GM12891 (cell line): ENCODE measurements around the gene TEDC2.
A peak's percentile ranks its signal among the peaks of the same experiment; 100 is the strongest.

Source experiments
- DNase-seq: peaks from one replicate; pipeline ENCODE4 v3.0.0; 2011; ENCODE audit warnings: low spot score; ENCODE audit not compliant: insufficient read length
- FAIRE-seq: peaks from 2 replicates; lab custom pipeline; 2011; peaks lifted over from hg19 to GRCh38; lab: Jason Lieb, UNC
- PAX5 ChIP-seq: IDR thresholded peaks from 2 replicates; pipeline ENCODE4 v1.6.1; 2011; ENCODE audit warnings: low read length, moderate library complexity, mild to moderate bottlenecking; ENCODE audit not compliant: insufficient read depth, severe bottlenecking
- POLR2A ChIP-seq: IDR thresholded peaks from 2 replicates; pipeline ENCODE4 v1.6.1; 2011; ENCODE audit warnings: low read depth, low read length, control low read depth
- POLR2AphosphoS5 ChIP-seq: IDR thresholded peaks from 2 replicates; pipeline ENCODE4 v1.6.1; 2011; ENCODE audit warnings: low read depth, low read length, control low read depth
- POU2F2 ChIP-seq: IDR thresholded peaks from 2 replicates; pipeline ENCODE4 v1.6.1; 2011; ENCODE audit warnings: low read depth, mild to moderate bottlenecking, control low read depth, low read length, moderate library complexity
- SPI1 ChIP-seq: IDR thresholded peaks from 2 replicates; pipeline ENCODE4 v1.6.1; 2011; ENCODE audit warnings: low read depth, low read length, control low read depth
- TAF1 ChIP-seq: IDR thresholded peaks from 2 replicates; pipeline ENCODE4 v1.6.1; 2011; ENCODE audit warnings: low read depth, low read length, control low read depth

Gene TEDC2

DNA sequence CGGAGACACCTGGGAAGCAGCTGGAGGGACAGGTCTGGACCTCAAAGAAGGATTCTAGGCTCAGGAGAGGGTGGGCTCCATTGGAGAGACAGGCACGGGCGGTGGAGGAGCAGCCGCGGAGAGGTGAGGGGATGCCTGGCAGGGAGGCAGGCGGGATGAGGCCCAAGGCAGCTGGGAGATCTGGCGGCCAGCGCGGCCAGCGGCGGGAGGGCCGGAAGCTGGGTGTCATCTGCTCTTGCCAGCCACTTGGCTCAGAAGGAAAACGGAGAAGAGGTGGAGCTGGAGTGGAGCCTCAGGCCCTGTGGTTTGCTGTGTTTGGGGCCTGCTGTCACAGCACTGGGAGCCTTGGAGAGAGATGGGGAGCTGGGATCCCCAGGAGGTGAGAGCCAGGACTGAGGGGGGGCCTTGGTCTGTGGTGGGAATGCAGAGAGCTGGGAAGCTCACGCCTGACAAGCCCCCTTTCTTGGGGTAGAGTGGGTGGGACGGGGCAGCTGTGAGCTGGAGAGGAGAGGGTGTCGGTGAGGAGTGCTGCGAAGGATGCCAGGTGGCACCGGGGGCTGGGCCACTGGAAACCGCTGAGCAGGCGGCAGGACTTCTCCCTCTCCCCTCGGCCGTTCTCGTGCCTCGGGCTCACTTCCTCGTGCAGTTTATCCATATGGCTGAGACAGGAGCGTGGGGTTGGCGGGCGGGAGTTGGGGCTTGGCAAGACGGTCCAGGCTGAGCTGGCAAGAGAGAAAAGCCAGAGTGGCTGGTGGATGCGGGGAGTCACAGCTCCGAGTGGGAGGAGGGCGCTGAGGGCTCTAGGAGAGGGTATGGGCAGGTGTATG lies 23.0 kb downstream of the TEDC2 start:
- no peak for TF ChIP-seq TAF1
- TF ChIP-seq POLR2A: no peak
- TF ChIP-seq POLR2AphosphoS5: no peak
- TF ChIP-seq PAX5: no peak
- no peak for TF ChIP-seq SPI1
- no peak for TF ChIP-seq POU2F2
- DNase-seq: no peak
- no peak for FAIRE-seq

DNA sequence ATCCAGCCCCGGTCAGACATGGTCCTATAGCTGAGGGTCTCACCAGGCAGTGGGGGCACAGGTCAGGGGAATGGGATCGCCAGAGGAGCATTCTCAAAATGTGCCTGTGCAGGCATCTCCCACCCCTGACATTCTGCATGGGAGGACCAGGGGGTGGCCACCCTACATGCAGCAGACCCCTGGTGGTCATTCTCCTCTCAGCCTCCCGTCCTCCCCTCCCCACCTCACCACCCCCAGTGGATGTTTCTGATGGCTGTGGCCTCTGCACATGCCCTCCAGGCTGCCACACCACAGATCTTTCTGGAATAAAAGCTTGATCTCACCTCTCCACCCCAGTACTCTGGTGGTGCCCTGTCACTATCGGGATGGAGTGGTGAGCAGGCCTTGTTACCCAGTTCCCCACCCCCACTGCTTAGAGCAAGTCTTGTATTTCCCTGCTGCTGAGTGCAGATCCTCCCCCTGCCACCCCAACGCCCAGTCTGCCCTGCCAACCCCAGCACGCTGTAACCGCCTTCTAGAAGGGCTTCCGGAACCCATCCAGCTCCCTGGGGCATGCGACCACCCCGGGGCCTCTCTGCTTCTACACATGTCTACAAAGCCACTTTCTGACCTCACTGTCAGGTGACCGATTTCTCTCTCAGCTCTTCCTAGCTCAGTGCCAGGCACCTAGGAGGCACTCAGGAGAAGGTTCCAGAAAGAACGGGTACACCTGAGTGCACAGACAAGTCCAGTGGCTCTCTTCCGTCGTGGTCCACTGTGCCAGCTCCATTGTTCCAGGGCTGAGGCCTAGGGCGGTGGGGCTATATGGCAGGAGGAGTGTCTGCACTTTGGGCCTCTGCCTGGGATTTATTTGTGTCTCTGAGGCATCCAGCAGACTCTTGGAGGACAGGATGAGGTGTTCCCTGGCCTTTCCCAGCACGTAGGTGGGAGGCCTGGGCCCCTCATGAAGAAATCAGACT lies 24.3 kb downstream of the TEDC2 start:
- FAIRE-seq: no peak
- TF ChIP-seq POLR2AphosphoS5 (no peak), TAF1 (no peak), PAX5 (no peak), POU2F2 (no peak), POLR2A (no peak), SPI1 (no peak)
- no peak for DNase-seq

- FAIRE-seq (no peak), DNase-seq (no peak)
- TF ChIP-seq POLR2AphosphoS5 (no peak), TAF1 (no peak), PAX5 (no peak), SPI1 (no peak), POLR2A (no peak), POU2F2 (no peak)
These were observed 25.1 kb downstream of the TEDC2 start for GRCh38 chr16:2484898-2485508.

DNA sequence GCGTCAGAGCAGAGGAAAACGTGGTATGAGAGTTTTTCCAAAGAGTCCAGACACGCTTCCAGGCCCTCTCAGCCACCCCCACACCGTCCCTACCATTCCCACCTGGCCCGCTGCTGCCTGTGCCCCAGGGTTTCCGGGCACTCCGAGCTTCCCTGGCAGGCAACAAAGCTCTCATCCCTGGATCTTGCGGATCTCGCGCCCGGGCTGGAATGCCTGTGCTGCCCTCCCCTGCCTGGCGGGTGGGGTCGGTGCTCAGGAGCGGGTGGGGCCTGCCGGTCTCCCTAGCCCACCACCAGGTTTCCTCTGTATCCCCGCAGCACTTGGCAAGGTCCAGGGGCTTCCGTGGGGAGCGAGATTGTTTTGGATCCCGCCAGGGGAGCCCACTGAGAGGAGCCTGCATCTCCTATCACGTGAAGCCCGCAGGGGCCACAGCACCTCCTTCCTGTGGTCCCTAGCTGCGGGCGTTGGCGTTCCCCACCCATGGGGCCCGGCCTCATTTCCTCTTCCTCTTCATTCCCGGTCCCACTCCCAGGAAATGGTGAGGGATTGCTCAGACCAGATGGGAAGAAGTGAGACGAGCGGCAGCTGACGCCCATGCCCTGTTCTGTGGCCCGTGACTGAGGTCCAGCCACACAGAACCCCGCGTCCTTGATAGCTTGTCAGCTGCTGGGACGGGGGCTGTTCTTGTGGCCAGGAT lies 26.1 kb downstream of the TEDC2 start:
- no peak for TF ChIP-seq TAF1
- TF ChIP-seq POLR2AphosphoS5: no peak
- no peak for TF ChIP-seq POLR2A
- TF ChIP-seq PAX5: no peak
- no peak for TF ChIP-seq POU2F2
- TF ChIP-seq SPI1: no peak
- no peak for DNase-seq
- FAIRE-seq: no peak

- peak; percentile 98 for FAIRE-seq
- peak; percentile 86 for DNase-seq
- 0 out of 2 replicates have a peak, but pooled peaks have one; percentile 44 for TF ChIP-seq POU2F2
- no peak for TF ChIP-seq PAX5
- TF ChIP-seq POLR2AphosphoS5: no peak
- 0 out of 2 replicates have a peak, but pooled peaks have one; percentile 19 for TF ChIP-seq SPI1
- TF ChIP-seq POLR2A: no peak
- no peak for TF ChIP-seq TAF1
These were observed 27.0 kb downstream of the TEDC2 start for GRCh38 chr16:2486645-2487516.

DNA sequence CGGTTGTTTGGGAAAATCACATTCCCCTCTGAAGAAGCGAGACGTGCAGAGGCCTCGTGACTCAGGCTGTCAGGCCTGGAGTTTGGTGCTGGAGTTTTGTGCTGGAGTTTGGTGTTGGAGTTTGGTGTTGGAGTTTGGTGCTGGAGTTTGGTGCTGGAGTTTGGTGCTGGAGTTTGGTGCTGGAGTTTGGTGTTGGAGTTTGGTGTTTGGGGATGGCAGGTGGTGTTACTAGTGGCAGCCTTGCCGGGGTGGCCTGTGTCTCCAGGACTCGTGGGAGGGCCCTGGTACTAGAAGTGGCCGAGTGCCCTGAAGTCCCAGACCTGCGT lies 27.6 kb downstream of the TEDC2 start:
- DNase-seq (no peak), FAIRE-seq (no peak)
- TF ChIP-seq TAF1: no peak
- no peak for TF ChIP-seq SPI1
- no peak for TF ChIP-seq POLR2AphosphoS5
- TF ChIP-seq POLR2A: no peak
- TF ChIP-seq PAX5: no peak
- TF ChIP-seq POU2F2: no peak

DNA sequence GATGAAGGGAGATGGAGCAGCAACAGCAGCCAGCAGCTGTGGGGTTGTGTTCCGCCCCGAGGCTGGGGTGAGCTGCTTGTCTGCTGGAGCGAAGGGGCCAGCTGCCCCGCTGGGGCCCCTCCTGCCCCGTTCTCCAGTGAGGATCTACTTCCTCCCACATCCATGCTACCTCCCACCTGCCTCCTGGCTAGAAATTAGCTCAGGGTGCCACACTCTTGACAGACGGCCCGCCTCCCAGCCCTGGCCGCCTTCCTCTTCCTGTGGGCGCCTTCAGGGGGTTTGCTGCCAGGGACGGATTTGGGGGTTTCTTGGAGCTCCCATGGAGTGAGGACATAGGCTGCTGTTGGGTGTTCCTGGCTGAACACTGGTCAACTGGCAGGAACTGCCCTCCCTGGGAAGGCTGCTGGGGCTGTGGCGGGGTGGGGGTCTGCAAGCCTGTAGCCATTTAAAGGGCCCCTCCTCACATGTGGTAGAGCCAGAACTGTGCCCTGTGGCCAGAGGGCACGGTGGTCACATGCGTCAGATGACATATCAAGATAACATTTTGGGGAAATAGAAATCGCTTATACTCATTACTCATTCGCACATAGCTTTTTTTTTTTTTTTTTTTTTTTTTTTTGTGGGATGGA lies 28.1 kb downstream of the TEDC2 start:
- FAIRE-seq (no peak), DNase-seq (no peak)
- no peak for TF ChIP-seq POU2F2
- TF ChIP-seq SPI1: no peak

DNA sequence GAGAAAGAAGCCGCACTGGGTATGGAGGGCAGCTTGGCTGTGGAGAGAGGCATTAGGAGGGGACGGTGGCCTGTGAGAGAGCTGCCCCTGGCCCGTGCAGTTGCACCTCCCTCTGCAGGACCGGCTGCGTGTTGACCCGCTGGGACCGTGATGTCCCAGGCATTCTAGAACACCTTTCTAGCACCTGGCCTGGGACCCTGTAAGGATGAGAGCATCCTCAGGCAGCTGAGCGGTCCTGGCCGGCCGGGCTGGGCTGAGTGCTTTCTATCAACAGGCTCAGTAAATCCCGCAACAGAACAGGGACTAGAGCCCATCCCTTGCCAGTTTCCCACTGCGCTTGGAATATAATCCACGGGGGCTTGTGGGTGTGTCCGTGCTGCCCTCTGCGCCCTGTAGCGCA lies 29.7 kb downstream of the TEDC2 start:
- TF ChIP-seq TAF1 (no peak), SPI1 (no peak), POU2F2 (no peak), POLR2AphosphoS5 (no peak), PAX5 (no peak), POLR2A (no peak)
- DNase-seq (no peak), FAIRE-seq (no peak)
